Measurements from ENCODE around the gene SORCS3.

SORCS3 gene

GRCh38 chr10:104750291-104750690 is 109.2 kb downstream of the SORCS3 start:
- no peak for TF ChIP-seq ZFX (IDR thresholded peaks at IDR 0.05)
- TF ChIP-seq CTCF (conservative IDR thresholded peaks at IDR 0.05) = no peak
- H3K27ac ChIP-seq = no peak overlapping the region

DNA sequence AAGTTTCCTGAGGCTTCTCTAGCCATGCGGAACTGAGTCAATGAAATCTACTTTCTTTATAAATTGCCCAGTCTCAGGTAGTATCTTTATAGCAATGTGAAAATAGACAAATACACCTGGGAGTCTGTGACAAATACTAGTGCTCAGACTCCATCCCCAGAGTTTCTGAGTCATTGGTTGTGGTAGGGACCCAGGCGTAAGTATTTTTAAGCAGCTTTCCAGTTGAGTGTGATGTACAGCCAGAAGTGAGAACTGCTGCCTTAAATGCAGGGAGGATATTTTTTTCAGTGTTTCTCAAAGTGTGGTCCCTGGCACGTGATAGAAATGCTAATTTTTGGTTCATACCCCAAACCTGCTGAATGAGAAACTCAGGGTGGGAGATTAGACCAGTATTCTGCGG is 121.7 kb downstream of the SORCS3 start:
- TF ChIP-seq ZFX (IDR thresholded peaks at IDR 0.05) = no peak
- no peak for TF ChIP-seq CTCF (conservative IDR thresholded peaks at IDR 0.05)
- H3K27ac ChIP-seq = no peak overlapping the region

DNA sequence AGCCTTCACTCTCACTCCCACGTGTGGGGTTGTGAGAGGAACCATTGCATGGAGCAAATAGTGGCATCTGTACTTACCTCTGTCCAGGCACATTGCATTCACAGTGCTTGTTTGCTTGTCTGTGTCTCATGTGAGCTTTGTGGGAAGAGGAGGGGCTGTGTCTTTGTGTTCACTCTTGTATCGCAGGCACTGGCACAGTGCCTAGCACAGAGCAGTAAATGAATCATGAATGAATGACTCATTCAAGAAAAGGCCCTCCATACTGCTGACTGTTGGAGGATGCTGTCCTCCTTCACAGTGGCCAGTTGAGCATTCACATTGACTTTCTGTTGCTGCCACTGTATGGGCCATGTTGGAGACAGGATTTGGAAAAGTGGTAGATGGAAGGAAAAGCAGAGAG is 125.3 kb downstream of the SORCS3 start:
- no peak overlapping the region for H3K27ac ChIP-seq
- TF ChIP-seq CTCF (conservative IDR thresholded peaks at IDR 0.05) (no peak), ZFX (IDR thresholded peaks at IDR 0.05) (no peak)

DNA sequence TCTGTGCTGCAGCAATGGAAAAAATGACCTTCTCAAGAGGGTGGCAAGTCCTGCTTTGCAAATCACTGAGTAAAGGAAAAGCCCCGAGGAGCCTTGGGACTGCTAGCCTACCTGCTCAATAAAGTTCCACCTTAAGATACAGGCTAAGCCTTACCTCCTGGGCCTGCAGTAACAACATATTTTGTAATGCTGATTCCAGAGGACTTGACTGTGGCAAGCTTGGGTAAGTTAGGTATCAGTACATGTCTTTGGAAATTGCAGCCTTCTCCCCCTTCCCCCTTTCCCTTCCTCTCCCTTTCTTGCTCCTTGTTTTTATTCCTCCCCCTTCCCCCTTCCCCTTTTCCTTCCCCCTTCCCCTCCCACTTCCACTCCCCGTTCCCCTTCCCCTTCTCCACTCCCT is 126.2 kb downstream of the SORCS3 start:
- H3K27ac ChIP-seq = no peak overlapping the region
- TF ChIP-seq ZFX (IDR thresholded peaks at IDR 0.05) = no peak
- no peak for TF ChIP-seq CTCF (conservative IDR thresholded peaks at IDR 0.05)

DNA sequence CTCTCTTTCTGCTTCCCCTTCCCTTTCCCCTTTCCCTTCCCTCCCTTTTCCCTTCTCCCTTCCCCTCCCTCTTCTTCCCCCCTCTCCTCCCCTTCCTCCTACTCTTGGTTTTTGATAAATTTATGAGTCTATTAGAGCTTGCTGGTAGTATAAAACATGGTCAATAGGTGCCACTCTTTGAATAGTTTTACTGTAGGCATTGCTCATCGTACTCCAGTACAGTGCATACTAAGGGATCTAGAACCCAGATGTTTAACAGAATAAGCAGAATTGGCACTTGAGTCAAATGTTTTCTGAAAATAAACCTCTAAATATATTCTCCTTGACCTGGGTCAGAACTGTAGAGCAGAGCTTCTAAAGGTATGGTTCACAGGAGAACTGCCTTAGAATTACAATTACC is 126.7 kb downstream of the SORCS3 start:
- TF ChIP-seq CTCF (conservative IDR thresholded peaks at IDR 0.05) (peak; percentile 38), ZFX (IDR thresholded peaks at IDR 0.05) (no peak)
- no peak overlapping the region for H3K27ac ChIP-seq

- no peak overlapping the region for H3K27ac ChIP-seq
- TF ChIP-seq ZFX (IDR thresholded peaks at IDR 0.05) = no peak
These were observed 132.0 kb downstream of the SORCS3 start for GRCh38 chr10:104773105-104773504.

DNA sequence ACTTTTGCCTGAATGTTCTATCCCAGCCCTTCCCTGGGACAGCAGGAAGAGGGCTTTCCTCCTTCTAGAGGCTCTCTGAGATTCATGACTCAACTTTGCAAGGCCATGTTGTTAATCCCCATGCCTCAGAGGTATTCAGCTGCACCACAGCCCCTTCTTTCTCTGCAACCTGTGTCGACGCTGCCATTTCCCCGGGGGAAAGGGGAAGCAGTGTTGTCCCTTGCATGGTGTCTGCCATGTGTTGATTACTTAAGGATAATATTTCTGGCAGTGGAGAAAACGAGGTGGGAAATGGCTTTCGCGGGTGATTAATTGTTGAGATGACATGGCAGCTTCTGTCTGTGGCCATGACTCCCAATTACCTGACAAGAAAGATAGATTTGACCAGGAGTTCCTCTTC is 133.1 kb downstream of the SORCS3 start:
- no peak for TF ChIP-seq CTCF (conservative IDR thresholded peaks at IDR 0.05)
- TF ChIP-seq ZFX (IDR thresholded peaks at IDR 0.05) = no peak
- no peak overlapping the region for H3K27ac ChIP-seq

GRCh38 chr10:104777086-104777799 is 136.2 kb downstream of the SORCS3 start:
- TF ChIP-seq ZFX (IDR thresholded peaks at IDR 0.05) (no peak), CTCF (conservative IDR thresholded peaks at IDR 0.05) (no peak)
- H3K27ac ChIP-seq = no peak overlapping the region

All from C4-2B (cell line).